HG02759 (cell line): ENCODE data around the gene GPSM3.
"Not testable (repeated sequence)": the region's sequence is repeated elsewhere in the genome, so short reads cannot be mapped to it uniquely, and the experiment has no call there.

Experiments used
- ATAC-seq: cut with Tn5 transposase; IDR thresholded peaks from one replicate; pipeline ENCODE4 v1.9.1; 2021; ENCODE audit warnings: mild to moderate bottlenecking, moderate library complexity; ENCODE audit not compliant: unreplicated experiment

GPSM3 gene

GRCh38 chr6:32203426-32204267 is 11.2 kb upstream of the GPSM3 start:
- ATAC-seq, result no peak

- no peak for ATAC-seq
These were observed 9.7 kb upstream of the GPSM3 start for GRCh38 chr6:32202186-32202585.

- ATAC-seq, result no peak
These were observed 8.4 kb upstream of the GPSM3 start for GRCh38 chr6:32200711-32201475.

GRCh38 chr6:32198866-32199265 is 6.4 kb upstream of the GPSM3 start:
- ATAC-seq, result no peak

- ATAC-seq, result no peak
These were observed 5.9 kb upstream of the GPSM3 start for GRCh38 chr6:32198345-32198696.

DNA sequence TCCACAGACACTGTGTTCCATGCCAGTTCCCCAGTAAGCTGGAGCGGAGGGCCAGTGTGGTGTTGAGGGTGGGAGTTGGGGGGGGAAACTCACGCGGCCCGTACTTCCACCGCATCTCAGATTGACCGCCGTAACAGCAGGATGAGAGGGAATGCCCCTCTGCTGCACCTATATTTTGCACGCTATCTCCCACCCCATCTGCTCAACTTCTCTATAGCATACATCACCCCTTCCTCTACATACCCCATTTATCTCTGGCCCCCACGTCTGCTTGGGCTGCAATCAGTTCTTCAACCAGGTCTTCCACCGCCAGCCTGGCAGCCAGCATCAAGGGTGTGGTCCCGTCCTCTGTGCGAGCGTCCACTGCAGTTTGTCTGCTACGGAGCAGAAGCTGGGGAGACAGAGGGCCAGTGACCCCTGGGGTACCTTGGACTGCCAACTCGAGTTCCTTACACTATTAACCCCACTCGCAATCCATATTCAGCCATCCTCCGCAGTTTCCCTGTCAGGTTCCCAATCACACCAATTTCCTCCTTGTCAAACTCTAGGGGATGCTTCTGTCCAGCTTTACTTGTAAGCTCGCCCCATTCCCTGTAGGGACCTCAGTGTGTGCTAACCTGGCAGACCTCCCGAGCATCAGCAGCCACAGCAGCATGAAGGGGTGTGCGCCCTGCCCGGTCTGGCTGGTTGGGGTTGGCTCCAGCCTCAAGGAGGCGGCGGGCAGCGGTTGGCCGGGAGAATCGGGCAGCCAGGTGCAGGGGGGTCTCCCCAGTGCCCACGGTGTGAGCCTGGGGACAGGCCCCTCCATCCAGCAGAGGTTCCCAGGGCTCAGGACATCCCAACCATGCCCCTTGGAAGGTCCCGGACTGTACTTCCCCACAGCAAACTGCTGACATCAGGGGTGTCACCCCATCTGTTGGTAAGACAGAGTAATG is 4.5 kb upstream of the GPSM3 start:
- ATAC-seq, result no peak

DNA sequence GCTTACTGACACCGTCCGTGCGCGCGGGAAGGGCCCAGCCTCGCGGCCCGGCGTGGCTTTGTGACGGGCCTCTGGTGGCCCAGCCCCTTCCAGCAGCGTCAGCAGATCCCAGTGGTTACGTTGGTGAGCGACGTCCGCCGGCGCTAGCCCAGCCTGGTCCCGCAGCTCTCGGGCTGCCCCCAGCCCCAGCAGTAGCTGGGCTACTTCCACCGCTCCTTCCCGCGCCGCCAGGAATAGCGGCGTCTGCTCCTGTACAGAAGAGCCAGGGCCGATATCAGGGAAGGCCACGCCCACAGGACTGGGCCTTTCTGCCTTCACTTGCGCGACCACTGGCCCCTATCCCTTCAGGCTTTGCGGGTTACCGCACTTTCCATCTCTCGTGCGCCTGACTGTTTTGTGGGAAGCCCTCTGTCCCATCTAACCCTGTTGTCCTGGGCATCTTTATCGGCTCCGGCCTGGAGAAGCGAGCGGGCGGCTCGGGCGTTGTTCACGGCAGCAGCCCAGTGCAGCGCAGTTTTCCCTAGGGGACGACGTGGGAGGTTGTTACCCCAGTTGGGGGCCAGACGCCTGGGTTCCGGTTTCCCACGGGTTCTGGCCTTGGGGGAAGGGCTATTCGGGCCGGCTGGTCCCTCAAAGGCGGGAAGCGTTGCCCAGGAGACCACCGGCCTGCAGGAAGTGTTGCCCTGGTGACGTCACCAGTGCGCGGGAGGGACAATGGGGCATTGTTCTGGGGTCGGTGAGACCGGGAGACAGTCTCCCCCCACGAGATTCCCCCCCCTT is 3.6 kb upstream of the GPSM3 start:
- peak; percentile 81 for ATAC-seq

DNA sequence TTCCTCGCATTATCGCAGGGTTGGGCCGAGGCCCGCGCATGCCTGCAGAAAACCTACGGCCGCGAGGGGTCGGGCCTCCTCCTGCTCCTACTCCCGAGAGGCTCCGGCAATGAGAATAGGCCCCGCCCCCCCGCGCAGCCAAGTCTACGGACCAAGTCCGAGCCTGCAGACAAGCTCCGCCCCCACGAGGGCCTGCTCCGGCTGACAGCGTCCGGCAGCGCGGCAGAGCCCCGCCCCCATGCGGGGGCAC is 3.1 kb upstream of the GPSM3 start:
- ATAC-seq, result peak; percentile 71

DNA sequence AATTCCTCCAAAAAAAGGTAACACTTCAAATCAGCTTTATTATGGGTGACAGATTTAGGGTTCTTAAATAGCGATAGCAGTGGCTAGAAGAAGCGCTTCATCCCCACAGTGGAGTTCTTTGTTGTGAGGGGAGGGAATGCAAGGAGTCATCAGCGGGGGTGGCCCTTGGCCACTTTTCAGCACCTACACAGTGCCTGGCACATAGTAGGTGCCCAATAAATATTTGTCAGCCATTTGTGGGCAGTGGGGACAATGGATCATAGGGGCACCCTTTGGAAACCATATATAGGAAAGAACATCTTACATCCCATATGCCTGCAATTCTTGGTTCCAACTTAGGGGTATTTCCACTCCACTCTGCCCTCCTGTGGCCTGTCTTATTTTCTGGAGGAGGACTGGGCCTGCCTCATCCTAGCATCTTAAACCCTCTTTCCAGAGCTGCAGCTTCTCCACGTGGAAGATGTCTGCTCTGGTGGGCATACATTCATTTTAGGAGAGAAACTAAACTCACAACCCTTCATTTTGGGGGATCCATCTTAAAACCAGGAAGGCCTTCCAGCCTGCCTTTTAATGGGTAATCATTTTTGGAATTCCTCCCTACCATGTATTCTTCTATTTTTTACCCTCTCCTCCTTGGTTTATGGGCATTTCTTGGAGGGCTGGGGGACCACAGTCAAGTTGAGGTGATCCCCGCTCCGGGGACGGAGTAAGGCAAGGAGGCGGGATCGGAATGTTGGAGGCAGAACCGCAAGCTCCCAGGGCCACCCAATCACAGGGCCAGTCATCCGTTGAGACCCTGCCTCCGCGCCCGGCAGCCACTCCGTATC is 2.6 kb upstream of the GPSM3 start:
- ATAC-seq, result no peak

- ATAC-seq, result no peak
These were observed 1.9 kb upstream of the GPSM3 start for GRCh38 chr6:32194388-32194787.

GRCh38 chr6:32193096-32193495 is 653 bp upstream of the GPSM3 start:
- ATAC-seq, result not testable (repeated sequence)

GRCh38 chr6:32191696-32192607 is 491 bp downstream of the GPSM3 start:
- no peak for ATAC-seq

DNA sequence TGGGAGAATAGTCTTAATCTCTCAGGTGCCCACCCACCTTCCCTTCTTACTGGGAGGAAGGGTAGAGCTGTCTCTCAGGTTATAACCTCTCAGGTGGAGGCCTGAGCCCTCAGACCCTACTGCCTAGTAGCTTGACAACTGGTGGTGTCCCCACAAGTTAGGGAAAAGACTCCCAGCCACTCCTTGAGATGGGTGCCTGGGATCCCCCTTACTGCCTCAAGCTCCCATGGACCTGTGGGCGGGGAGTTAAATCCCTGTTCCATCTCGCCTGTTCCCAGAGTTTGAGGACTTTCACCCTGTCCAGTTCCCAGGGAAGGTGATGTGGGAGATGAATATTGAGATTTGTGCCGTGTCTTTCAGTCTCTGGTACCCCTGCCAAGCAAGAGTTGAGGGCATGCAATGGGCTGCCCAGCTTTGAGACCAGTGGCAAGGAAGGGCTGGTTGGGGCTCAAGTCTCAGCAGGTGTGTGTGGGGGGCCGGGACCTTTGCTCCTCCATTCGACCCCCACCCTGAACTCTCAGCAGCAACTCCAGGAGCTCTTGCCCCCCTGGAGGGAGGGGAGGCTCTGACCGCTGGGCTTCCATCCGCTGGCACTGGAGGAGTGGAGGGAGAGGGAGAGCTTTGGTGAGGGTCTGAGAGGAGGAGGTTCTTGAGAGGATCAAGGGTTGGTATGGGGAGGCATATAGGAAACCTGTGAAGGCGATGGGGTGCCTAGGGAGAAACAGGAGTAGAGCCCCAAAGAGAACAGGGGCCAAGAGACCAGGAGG is 1.3 kb downstream of the GPSM3 start:
- no peak for ATAC-seq

GRCh38 chr6:32190054-32190851 is 2.2 kb downstream of the GPSM3 start, which contains the start of gene PBX2:
PBX2 (minus strand) TSS chr6:32190202; CDS start chr6:32189915, 287 bp downstream.
- ATAC-seq, result peak; percentile 68

DNA sequence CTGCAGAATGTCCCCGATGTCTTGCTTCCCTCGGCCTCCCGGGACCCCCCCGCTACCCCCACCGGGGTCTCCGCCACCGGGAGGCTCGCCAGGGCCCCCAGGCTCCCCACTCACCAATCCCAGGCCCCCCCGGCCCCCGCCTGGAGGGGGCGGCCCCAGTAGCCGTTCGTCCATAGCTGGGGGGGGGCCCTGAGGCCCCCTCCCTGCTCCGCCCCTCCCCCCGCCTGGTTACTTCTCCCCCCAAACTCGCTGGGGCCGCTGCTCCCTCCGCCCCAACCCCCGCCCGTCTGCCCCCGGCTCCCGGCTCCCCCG is 2.7 kb downstream of the GPSM3 start:
- no peak for ATAC-seq

DNA sequence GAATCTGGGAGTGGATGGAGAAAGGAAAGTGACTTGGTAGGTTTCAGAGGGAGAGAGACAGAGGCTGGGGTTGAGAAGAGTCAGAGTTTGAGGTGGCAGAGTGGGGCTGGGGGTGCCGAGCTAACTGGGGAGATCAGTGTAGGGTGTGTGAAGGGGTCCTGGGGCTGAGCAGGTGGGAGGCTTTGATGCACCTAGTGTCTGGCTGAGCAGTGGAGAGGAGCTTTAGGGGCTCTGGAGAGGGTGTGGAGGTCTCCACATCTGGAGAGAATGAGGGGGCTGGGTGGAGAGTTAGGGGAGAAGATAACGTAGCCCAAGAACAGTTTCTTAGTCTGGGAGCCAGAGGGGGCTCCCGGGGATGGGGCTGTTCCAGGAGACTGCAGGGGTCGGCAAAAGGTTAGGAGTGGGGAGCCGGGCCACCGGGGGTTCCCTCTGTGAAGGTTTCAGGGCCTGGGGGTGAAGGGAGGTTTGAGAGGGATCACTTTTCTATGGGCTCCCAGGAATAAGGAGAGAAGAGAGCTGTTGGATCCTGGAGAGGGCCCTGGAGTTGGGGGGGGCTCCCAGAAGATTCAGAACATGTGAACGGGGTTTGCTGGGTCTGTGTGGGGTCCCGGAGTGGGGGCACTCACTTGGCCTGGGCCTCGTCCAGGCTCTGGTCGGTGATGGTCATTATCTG is 3.2 kb downstream of the GPSM3 start:
- no peak for ATAC-seq
